HEK293 (cell line): ENCODE measurements around the gene PDHX.

Experiments
- CTCF ChIA-PET: fragments of 350-600 bp; formaldehyde crosslinking; extraction: SDS; loops from one replicate; lab custom pipeline; 2021; ENCODE audit warnings: antibody characterized with exemption; lab: Yijun Ruan, JAX
- POLR2A ChIA-PET: fragments of 300-600 bp; formaldehyde crosslinking; extraction: SDS; loops from one replicate; lab custom pipeline; 2020; ENCODE audit warnings: antibody characterized with exemption, inconsistent platforms; lab: Yijun Ruan, JAX
- H3K27ac ChIP-seq: fragments of 200-500 bp; sonication (Bioruptor generic); 2 replicates; pipeline ENCODE4 v1.5.1; 2014; ENCODE audit warnings: low read depth, low read length, control low read depth, inconsistent platforms; ENCODE audit errors: extremely low read depth
- H3K36me3 ChIP-seq, 2 experiments: fragments of 200-500 bp in 1 of 2; sonication (Bioruptor generic) in 1 of 2; 1 replicate in 1 of 2; 2 replicates in 1 of 2; pipeline ENCODE4 v1.5.1; 2014 to 2017; ENCODE audit warnings: inconsistent platforms in 2 of 2, low read length in 2 of 2; ENCODE audit not compliant: control insufficient read depth in 2 of 2, insufficient read depth in 1 of 2
- H3K4me1 ChIP-seq: fragments of 200-500 bp; sonication (Bioruptor generic); 2 replicates; pipeline ENCODE4 v1.5.1; 2014; ENCODE audit warnings: mild to moderate bottlenecking, low read length, inconsistent platforms; ENCODE audit not compliant: control insufficient read depth, insufficient read depth
- H3K4me3 ChIP-seq: 2 replicates; pipeline ENCODE4 v1.5.1; 2011; ENCODE audit warnings: low read depth, mild to moderate bottlenecking, control low read depth, low read length, moderate library complexity
- H3K9me3 ChIP-seq: fragments of 200-500 bp; sonication (Bioruptor generic); 2 replicates; pipeline ENCODE4 v1.5.1; 2014; ENCODE audit warnings: low read depth, low read length, inconsistent platforms; ENCODE audit not compliant: control insufficient read depth, insufficient read depth
- AEBP2 ChIP-seq: fragments of 450-650 bp; formaldehyde crosslinking; IDR thresholded peaks from 2 replicates; pipeline ENCODE4 v1.5.1; 2016; ENCODE audit warnings: missing biosample characterization, missing genetic modification characterization, borderline replicate concordance
- HOXA7 ChIP-seq: sonication (generic); formaldehyde crosslinking; IDR thresholded peaks from 2 replicates; pipeline ENCODE4 v1.8.1; 2022; ENCODE audit warnings: missing genetic modification reagents, borderline replicate concordance
- PRDM4 ChIP-seq: fragments of 450-650 bp; formaldehyde crosslinking; IDR thresholded peaks from 2 replicates; pipeline ENCODE4 v1.5.1; 2017; ENCODE audit warnings: missing biosample characterization, missing genetic modification characterization
- PRDM6 ChIP-seq: fragments of 450-650 bp; formaldehyde crosslinking; IDR thresholded peaks from 2 replicates; pipeline ENCODE4 v1.5.1; 2017; ENCODE audit warnings: missing biosample characterization, missing genetic modification characterization
- SALL2 ChIP-seq: fragments of 450-650 bp; formaldehyde crosslinking; IDR thresholded peaks from 2 replicates; pipeline ENCODE4 v1.5.0; 2017; ENCODE audit warnings: missing biosample characterization, mild to moderate bottlenecking, missing genetic modification characterization, borderline replicate concordance
- SCRT2 ChIP-seq: fragments of 450-650 bp; formaldehyde crosslinking; IDR thresholded peaks from 2 replicates; pipeline ENCODE4 v1.5.1; 2016; ENCODE audit warnings: missing biosample characterization, missing genetic modification characterization
- ZBTB17 ChIP-seq: fragments of 450-650 bp; formaldehyde crosslinking; IDR thresholded peaks from 2 replicates; pipeline ENCODE4 v1.5.1; 2016; ENCODE audit warnings: missing biosample characterization, missing genetic modification characterization
- ZNF10 ChIP-seq: fragments of 450-650 bp; formaldehyde crosslinking; IDR thresholded peaks from 2 replicates; pipeline ENCODE4 v1.5.1; 2017; ENCODE audit warnings: missing biosample characterization, missing genetic modification characterization
- ZNF148 ChIP-seq: fragments of 450-650 bp; formaldehyde crosslinking; IDR thresholded peaks from 2 replicates; pipeline ENCODE4 v1.5.0; 2017; ENCODE audit warnings: missing biosample characterization, missing genetic modification characterization, borderline replicate concordance
- ZNF214 ChIP-seq: fragments of 450-650 bp; formaldehyde crosslinking; IDR thresholded peaks from 2 replicates; pipeline ENCODE4 v1.5.1; 2017; ENCODE audit warnings: missing biosample characterization, mild to moderate bottlenecking, missing genetic modification characterization, borderline replicate concordance
- ZNF24 ChIP-seq: fragments of 450-650 bp; formaldehyde crosslinking; IDR thresholded peaks from 2 replicates; pipeline ENCODE4 v1.5.1; 2016; ENCODE audit warnings: missing biosample characterization, missing genetic modification characterization
- ZNF324 ChIP-seq: fragments of 450-650 bp; formaldehyde crosslinking; IDR thresholded peaks from 2 replicates; pipeline ENCODE4 v1.5.1; 2016; ENCODE audit warnings: missing biosample characterization, missing genetic modification characterization
- ZNF366 ChIP-seq: fragments of 450-650 bp; formaldehyde crosslinking; conservative IDR thresholded peaks from 2 replicates; pipeline ENCODE4 v1.5.1; 2016; ENCODE audit warnings: missing biosample characterization, missing genetic modification characterization
- ZNF488 ChIP-seq: fragments of 450-650 bp; formaldehyde crosslinking; IDR thresholded peaks from 2 replicates; pipeline ENCODE4 v1.5.1; 2016; ENCODE audit warnings: missing biosample characterization, missing genetic modification characterization
- ZNF521 ChIP-seq: fragments of 450-650 bp; formaldehyde crosslinking; IDR thresholded peaks from 2 replicates; pipeline ENCODE4 v1.5.1; 2017; ENCODE audit warnings: missing biosample characterization, mild to moderate bottlenecking, missing genetic modification characterization
- ZNF555 ChIP-seq: fragments of 450-650 bp; formaldehyde crosslinking; conservative IDR thresholded peaks from 2 replicates; pipeline ENCODE4 v1.5.1; 2017; ENCODE audit warnings: missing biosample characterization, mild to moderate bottlenecking, missing genetic modification characterization, inconsistent platforms
- ZNF664 ChIP-seq: fragments of 450-650 bp; formaldehyde crosslinking; IDR thresholded peaks from 2 replicates; pipeline ENCODE4 v1.5.1; 2016; ENCODE audit warnings: missing biosample characterization, missing genetic modification characterization
- ZNF843 ChIP-seq: fragments of 450-650 bp; formaldehyde crosslinking; IDR thresholded peaks from 2 replicates; pipeline ENCODE4 v1.5.1; 2016; ENCODE audit warnings: missing biosample characterization, missing genetic modification characterization

The PDHX gene

GRCh38 chr11:35035894-35036408 is 119.5 kb downstream of the PDHX start (continued):
- no peak for TF ChIP-seq AEBP2 (tag by site-specific recombination)
- TF ChIP-seq ZNF10 = no peak

- no peak overlapping the region for H3K4me3 ChIP-seq
- ChIA-PET CTCF (interaction anchor here (0.6 to 1.1 kb wide), 4 partner anchors 11 to 618 kb away, joined by 3 to 6 read pairs (median 4); no protein-coding TSS in a partner anchor), POLR2A (no interaction called here)
- no peak for TF ChIP-seq ZNF488 (tag by site-specific recombination)
- no peaks in the 10 kb centered on the region for H3K4me1 ChIP-seq
- H3K9me3 ChIP-seq = no peaks in the 10 kb centered on the region
- no peaks in the 10 kb centered on the region for H3K36me3 ChIP-seq
- H3K27ac ChIP-seq = no peak overlapping the region
These were observed 120.2 kb downstream of the PDHX start for GRCh38 chr11:35036639-35037038.

- TF ChIP-seq PRDM6 (no peak), PRDM4 (tag by site-specific recombination) (no peak), ZNF214 (tag by site-specific recombination) (no peak), SALL2 (tag by site-specific recombination) (no peak), ZBTB17 (tag by site-specific recombination) (no peak), SCRT2 (tag by site-specific recombination) (no peak), ZNF324 (tag by site-specific recombination) (no peak), ZNF366 (no peak), ZNF843 (tag by site-specific recombination) (no peak), ZNF555 (tag by site-specific recombination) (no peak), ZNF664 (tag by site-specific recombination) (no peak), ZNF521 (tag by site-specific recombination) (no peak), ZNF24 (tag by site-specific recombination) (no peak), ZNF148 (tag by site-specific recombination) (no peak), HOXA7 (CRISPR knock-in tag) (no peak)
- Histone ChIP-seq H3K27ac (no peak overlapping the region), H3K9me3 (no peaks in the 10 kb centered on the region), H3K4me1 (no peaks in the 10 kb centered on the region), H3K36me3 (no peaks in the 10 kb centered on the region), H3K4me3 (no peak overlapping the region)
- CTCF ChIA-PET = interaction anchor here (0.6 kb wide), 1 partner anchor 706 kb away, joined by 3 read pairs; no protein-coding TSS in a partner anchor
- POLR2A ChIA-PET = no interaction called here
These were observed 122.0 kb downstream of the PDHX start for GRCh38 chr11:35038211-35038928.
